Transverse colon (tissue), 4 donors: ENCODE results near the gene PDE4B.

Experiments used
- POLR2A ChIP-seq: fragments of 450-650 bp; IDR thresholded peaks from one replicate; pipeline ENCODE4 v1.6.1; 2016; ENCODE audit warnings: antibody characterized with exemption, mild to moderate bottlenecking, moderate library complexity
- POLR2AphosphoS5 ChIP-seq, 3 donors: sonication (generic); formaldehyde crosslinking; IDR thresholded peaks; one replicate each; pipeline ENCODE4 v1.6.1; 2016; ENCODE audit warnings: antibody characterized with exemption in 3 of 3
- TF ChIP-seq, protein P1 (sequence below), 5 experiments: fragments of 200-600 bp in 3 of 5; fragments of 450-650 bp in 2 of 5; sonication (generic) in 3 of 5; IDR thresholded peaks; 1 replicate in 2 of 5; 2 replicates in 3 of 5; pipeline ENCODE4 v1.5.1; 2016 to 2017; ENCODE audit warnings: antibody characterized with exemption in 5 of 5, inconsistent platforms in 3 of 5, mild to moderate bottlenecking in 2 of 5, moderate library complexity in 1 of 5

DNA sequence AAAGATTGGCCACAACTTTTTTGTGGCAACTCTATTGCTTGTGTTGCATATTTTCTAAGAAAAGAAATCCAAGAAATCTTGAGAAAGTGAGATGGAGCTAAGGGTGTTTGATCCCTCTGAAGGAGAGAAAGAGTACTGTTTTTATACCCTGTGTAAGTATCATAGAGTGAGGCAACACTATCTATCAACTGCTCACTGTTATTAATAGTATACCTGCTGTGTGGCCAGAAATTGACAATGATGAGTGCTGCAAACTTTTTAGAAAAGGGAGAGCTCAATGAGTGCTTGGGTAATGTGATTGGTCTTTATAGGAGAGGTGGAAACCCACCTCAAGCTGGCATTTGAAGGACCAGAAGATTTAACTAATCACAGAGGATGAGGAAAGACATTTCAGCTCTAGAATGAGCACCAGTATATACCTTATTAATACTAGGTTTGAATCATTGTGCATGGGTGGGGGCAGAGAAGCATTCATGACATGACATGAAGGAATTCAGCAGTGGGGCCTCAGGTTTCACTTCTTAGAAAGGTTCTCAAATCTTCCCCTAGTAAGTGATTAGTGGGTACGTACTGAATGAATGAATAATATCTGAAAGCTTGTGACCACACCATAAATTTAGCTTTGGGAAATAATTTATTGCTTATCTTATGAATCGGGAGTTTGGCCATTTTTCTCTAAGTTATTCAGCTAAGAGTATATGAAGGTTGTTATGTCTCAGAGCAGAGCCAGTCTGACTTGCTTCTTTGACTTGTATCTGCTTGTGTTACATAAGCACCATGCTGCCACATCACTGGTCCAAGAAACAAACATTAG is 572.1 kb downstream of the PDE4B start:
- TF ChIP-seq, protein P1, sequence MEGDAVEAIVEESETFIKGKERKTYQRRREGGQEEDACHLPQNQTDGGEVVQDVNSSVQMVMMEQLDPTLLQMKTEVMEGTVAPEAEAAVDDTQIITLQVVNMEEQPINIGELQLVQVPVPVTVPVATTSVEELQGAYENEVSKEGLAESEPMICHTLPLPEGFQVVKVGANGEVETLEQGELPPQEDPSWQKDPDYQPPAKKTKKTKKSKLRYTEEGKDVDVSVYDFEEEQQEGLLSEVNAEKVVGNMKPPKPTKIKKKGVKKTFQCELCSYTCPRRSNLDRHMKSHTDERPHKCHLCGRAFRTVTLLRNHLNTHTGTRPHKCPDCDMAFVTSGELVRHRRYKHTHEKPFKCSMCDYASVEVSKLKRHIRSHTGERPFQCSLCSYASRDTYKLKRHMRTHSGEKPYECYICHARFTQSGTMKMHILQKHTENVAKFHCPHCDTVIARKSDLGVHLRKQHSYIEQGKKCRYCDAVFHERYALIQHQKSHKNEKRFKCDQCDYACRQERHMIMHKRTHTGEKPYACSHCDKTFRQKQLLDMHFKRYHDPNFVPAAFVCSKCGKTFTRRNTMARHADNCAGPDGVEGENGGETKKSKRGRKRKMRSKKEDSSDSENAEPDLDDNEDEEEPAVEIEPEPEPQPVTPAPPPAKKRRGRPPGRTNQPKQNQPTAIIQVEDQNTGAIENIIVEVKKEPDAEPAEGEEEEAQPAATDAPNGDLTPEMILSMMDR (IDR thresholded peaks at IDR 0.05), result no peak
- no peak for TF ChIP-seq POLR2AphosphoS5 (IDR thresholded peaks at IDR 0.05)
- no peak for TF ChIP-seq POLR2A
